GM19099 (cell line): ENCODE data around the gene TRIM67.

ENCODE experiments used
- POLR2A ChIP-seq: IDR thresholded peaks from 3 replicates; pipeline ENCODE4 v1.6.1; 2011; ENCODE audit warnings: low read depth; ENCODE audit not compliant: insufficient read length; ENCODE audit errors: extremely low read depth

TRIM67 gene

GRCh38 chr1:231161667-231162296 is at the start of gene TRIM67:
Gene TRIM67, plus strand, starts transcription at chr1:231162058. Its CDS starts 912 bp downstream, at chr1:231162970.
- no peak for TF ChIP-seq POLR2A

- no peak for TF ChIP-seq POLR2A
These were observed 45.1 kb upstream of the TRIM67 start for GRCh38 chr1:231116738-231117137.

- TF ChIP-seq POLR2A: no peak
These were observed 43.0 kb upstream of the TRIM67 start for GRCh38 chr1:231118704-231119453.

GRCh38 chr1:231121533-231121932 is 40.3 kb upstream of the TRIM67 start:
- TF ChIP-seq POLR2A: no peak

GRCh38 chr1:231122143-231122542 is 39.7 kb upstream of the TRIM67 start:
- TF ChIP-seq POLR2A: no peak

- no peak for TF ChIP-seq POLR2A
These were observed 37.1 kb upstream of the TRIM67 start for GRCh38 chr1:231124746-231125145.

GRCh38 chr1:231125972-231126580 is 35.8 kb upstream of the TRIM67 start:
- TF ChIP-seq POLR2A: no peak

- no peak for TF ChIP-seq POLR2A
These were observed 31.3 kb upstream of the TRIM67 start for GRCh38 chr1:231130544-231130943.

GRCh38 chr1:231134624-231135023 is 27.2 kb upstream of the TRIM67 start:
- no peak for TF ChIP-seq POLR2A

- no peak for TF ChIP-seq POLR2A
These were observed 23.6 kb upstream of the TRIM67 start for GRCh38 chr1:231138236-231138635.

- TF ChIP-seq POLR2A: no peak
These were observed 22.7 kb upstream of the TRIM67 start for GRCh38 chr1:231139125-231139649.

GRCh38 chr1:231139659-231140654 is 21.9 kb upstream of the TRIM67 start:
- TF ChIP-seq POLR2A: no peak

GRCh38 chr1:231144416-231145193 is 17.3 kb upstream of the TRIM67 start:
- no peak for TF ChIP-seq POLR2A

GRCh38 chr1:231147896-231148295 is 14.0 kb upstream of the TRIM67 start:
- TF ChIP-seq POLR2A: no peak
